HepG2 (cell line): Measurements from ENCODE around the gene TMEM164. TPM values are rescaled to one million over a fixed set of nuclear protein-coding genes. Genes with fewer than 3 reads are reported as not detected.

ENCODE experiments used
- ATAC-seq: fragments of 200-7000 bp; cut with Tn5 transposase; 3 replicates; pipeline ENCODE4 v1.9.1; 2020; ENCODE audit warnings: mild to moderate bottlenecking, moderate library complexity
- BruUV-seq: library from RNA; stranded (reverse); fragments of 400-500 nt; replicated peaks from 2 replicates; lab custom pipeline; 2021; lab: Mats Ljungman, UMichigan
- CTCF ChIA-PET: fragments of 300-600 bp; formaldehyde crosslinking; extraction: SDS; loops from one replicate; lab custom pipeline; 2021; ENCODE audit warnings: low total read pairs, inconsistent platforms, low intra/inter-chr PET ratio; lab: Yijun Ruan, JAX
- POLR2A ChIA-PET: fragments of 350-600 bp; sonication (Branson Sonifier 250); formaldehyde crosslinking; loops from one replicate; lab custom pipeline; 2020; ENCODE audit warnings: antibody characterized with exemption, inconsistent platforms; lab: Yijun Ruan, JAX
- DNase-seq: peaks from one replicate; pipeline ENCODE4 v3.0.0-alpha.2; 2015; ENCODE audit warnings: low spot score
- FAIRE-seq: peaks from 3 replicates; lab custom pipeline; 2011; peaks lifted over from hg19 to GRCh38; lab: Jason Lieb, UNC
- H2AFZ ChIP-seq: one replicate; pipeline ENCODE4 v1.6.1; 2011; ENCODE audit warnings: low read length, inconsistent platforms
- H3K27ac ChIP-seq: fragments of 300-600 bp; 3 replicates; pipeline ENCODE4 v1.8.0; 2011; ENCODE audit warnings: mixed run types, mild to moderate bottlenecking, mixed read lengths, low read length, inconsistent platforms; ENCODE audit not compliant: insufficient read depth; ENCODE audit errors: extremely low read length
- H3K27me3 ChIP-seq, 2 experiments: fragments of 200-600 bp in 1 of 2; 2 replicates in 1 of 2; 3 replicates in 1 of 2; pipeline versions ENCODE4 v1.6.0 to v1.8.0; 2011; ENCODE audit warnings: low read length in 2 of 2, mild to moderate bottlenecking in 2 of 2, moderate library complexity in 2 of 2, inconsistent platforms in 1 of 2; ENCODE audit not compliant: insufficient read depth in 2 of 2, control insufficient read depth in 1 of 2
- H3K36me3 ChIP-seq, 2 experiments: fragments of 200-600 bp in 1 of 2; replicated peaks in 1 of 2; 2 replicates in 1 of 2; 3 replicates in 1 of 2; pipeline versions ENCODE4 v1.5.1 to v1.8.0; 2011; ENCODE audit warnings: low read length in 2 of 2, inconsistent platforms in 1 of 2; ENCODE audit not compliant: insufficient read depth in 2 of 2, control insufficient read depth in 1 of 2
- H3K4me1 ChIP-seq: 2 replicates; pipeline ENCODE4 v1.5.1; 2012; ENCODE audit warnings: low read length, inconsistent platforms; ENCODE audit not compliant: insufficient read depth
- H3K4me2 ChIP-seq: 2 replicates; pipeline ENCODE4 v1.6.0; 2011; ENCODE audit warnings: low read depth, low read length, inconsistent platforms
- H3K4me3 ChIP-seq, 3 experiments: fragments of 200-600 bp in 1 of 3; sonication (generic), shearing (Covaris generic) in 1 of 3; replicated peaks in 1 of 3; 2 replicates each; pipeline ENCODE4 v1.5.1; 2011 to 2016; ENCODE audit warnings: low read length in 3 of 3, inconsistent platforms in 2 of 3, low read depth in 2 of 3, mild to moderate bottlenecking in 2 of 3, control low read depth in 1 of 3, mixed read lengths in 1 of 3; ENCODE audit not compliant: insufficient read depth in 1 of 3
- H3K79me2 ChIP-seq: one replicate; pipeline ENCODE4 v1.6.1; 2011; ENCODE audit warnings: low read length, inconsistent platforms; ENCODE audit not compliant: insufficient read depth
- H3K9ac ChIP-seq: 2 replicates; pipeline ENCODE4 v1.6.0; 2011; ENCODE audit warnings: mild to moderate bottlenecking, low read depth, low read length, inconsistent platforms; ENCODE audit not compliant: insufficient read depth
- H3K9me3 ChIP-seq: 2 replicates; pipeline ENCODE4 v1.5.1; 2012; ENCODE audit warnings: mild to moderate bottlenecking, low read length
- H4K20me1 ChIP-seq: 2 replicates; pipeline ENCODE4 v1.6.0; 2011; ENCODE audit warnings: inconsistent platforms, mild to moderate bottlenecking, low read length, moderate library complexity; ENCODE audit not compliant: insufficient read depth
- CHD2 ChIP-seq: IDR thresholded peaks from 2 replicates; pipeline ENCODE4 v1.6.1; 2011; ENCODE audit warnings: low read depth, low read length, improper control_type of control experiment
- GABPA ChIP-seq, 2 experiments: IDR thresholded peaks; 2 replicates each; pipeline ENCODE4 v1.6.1; 2011 to 2016; ENCODE audit warnings: low read depth in 2 of 2, low read length in 1 of 2, missing biosample characterization in 1 of 2, missing genetic modification characterization in 1 of 2
- HMGA1 ChIP-seq: sonication (generic); formaldehyde crosslinking; conservative IDR thresholded peaks from 2 replicates; pipeline ENCODE4 v1.4.0; 2020; ENCODE audit warnings: missing genetic modification reagents
- MTA1 ChIP-seq: sonication (generic); formaldehyde crosslinking; IDR thresholded peaks from 2 replicates; pipeline ENCODE4 v1.4.0; 2020; ENCODE audit warnings: missing genetic modification reagents, mild to moderate bottlenecking, borderline replicate concordance
- NFYB ChIP-seq: sonication (generic); formaldehyde crosslinking; IDR thresholded peaks from 2 replicates; pipeline ENCODE4 v1.4.0; 2020; ENCODE audit warnings: missing genetic modification reagents
- PRMT3 ChIP-seq: sonication (generic); formaldehyde crosslinking; IDR thresholded peaks from 2 replicates; pipeline ENCODE4 v1.8.1; 2022; ENCODE audit warnings: low read depth, mild to moderate bottlenecking, moderate library complexity, missing genetic modification reagents, borderline replicate concordance
- REPIN1 ChIP-seq: sonication (generic); formaldehyde crosslinking; IDR thresholded peaks from 2 replicates; pipeline ENCODE4 v1.8.0; 2022; ENCODE audit warnings: missing genetic modification reagents, low read depth, mild to moderate bottlenecking, borderline replicate concordance
- REST ChIP-seq, 2 experiments: IDR thresholded peaks; 2 replicates each; pipeline ENCODE4 v1.6.1; 2011 to 2012; ENCODE audit warnings: low read length in 2 of 2, borderline replicate concordance in 1 of 2, low read depth in 1 of 2, mild to moderate bottlenecking in 1 of 2, moderate library complexity in 1 of 2
- TEAD2 ChIP-seq: sonication (generic); formaldehyde crosslinking; IDR thresholded peaks from 2 replicates; pipeline ENCODE4 v1.9.0; 2021; ENCODE audit warnings: missing genetic modification reagents
- TOPORS ChIP-seq: sonication (generic); formaldehyde crosslinking; IDR thresholded peaks from 2 replicates; pipeline ENCODE4 v1.8.0; 2023; ENCODE audit warnings: mild to moderate bottlenecking, missing genetic modification reagents
- ZBTB7A ChIP-seq: sonication (generic); formaldehyde crosslinking; IDR thresholded peaks from 2 replicates; pipeline ENCODE4 v1.8.0; 2022; ENCODE audit warnings: mild to moderate bottlenecking, missing genetic modification reagents
- ZFP36L2 ChIP-seq: sonication (generic); formaldehyde crosslinking; IDR thresholded peaks from 2 replicates; pipeline ENCODE4 v1.4.0; 2020; ENCODE audit warnings: missing genetic modification reagents
- ZNF121 ChIP-seq: sonication (generic); formaldehyde crosslinking; IDR thresholded peaks from 2 replicates; pipeline ENCODE4 v1.5.0; 2020; ENCODE audit warnings: mild to moderate bottlenecking, missing genetic modification reagents
- ZNF138 ChIP-seq: sonication (generic); formaldehyde crosslinking; IDR thresholded peaks from 2 replicates; pipeline ENCODE4 v1.5.0; 2020; ENCODE audit warnings: mild to moderate bottlenecking, low read depth, missing genetic modification reagents
- ZNF44 ChIP-seq: sonication (generic); formaldehyde crosslinking; IDR thresholded peaks from 2 replicates; pipeline ENCODE4 v1.5.1; 2020; ENCODE audit warnings: mild to moderate bottlenecking, missing genetic modification reagents
- ZNF713 ChIP-seq: sonication (generic); formaldehyde crosslinking; IDR thresholded peaks from 2 replicates; pipeline ENCODE4 v1.4.0; 2020; ENCODE audit warnings: mild to moderate bottlenecking, missing genetic modification reagents
- ZSCAN21 ChIP-seq: sonication (generic); formaldehyde crosslinking; IDR thresholded peaks from 2 replicates; pipeline ENCODE4 v1.8.0; 2022; ENCODE audit warnings: mild to moderate bottlenecking, missing genetic modification reagents, moderate library complexity, borderline replicate concordance
- WGBS: methylation state at CpG from one replicate; pipeline ENCODE4 v1.1.6; 2017; ENCODE audit warnings: low lambda C conversion rate; 5-methylcytosine and 5-hydroxymethylcytosine counted together
- in situ Hi-C: cut with HindIII; loops from 2 replicates; pipeline ENCODE4 v1.10.0; 2017; ENCODE audit warnings: low pct_unique_long_range_greater_than_20kb; ENCODE audit not compliant: extremely low pct_ligation_motif_present
- intact Hi-C: fragments of 100-400 bp; cut with micrococcal nuclease; formaldehyde crosslinking; loops from one replicate; pipeline ENCODE4 v1.10.0; 2022; ENCODE audit not compliant: unreplicated experiment
- polyA plus RNA-seq, 8 experiments: library from polyadenylated mRNA; depleted of rRNA in 3 of 8; stranded (reverse) in 7 of 8; unstranded in 1 of 8; fragments of >200 nt; fragmentation: Illumina TruSeq in 4 of 8; extraction: Trizol in 4 of 8; gene quantifications; 2 replicates each; pipeline versions ENCODE4 v1.2.1 to v1.2.3, GENCODE V29; 2011 to 2016; ENCODE audit warnings: low read depth in 4 of 8, missing spikeins in 1 of 8, mixed read lengths in 1 of 8; ENCODE audit not compliant: insufficient read depth in 1 of 8
- total RNA-seq, 5 experiments: library from RNA; depleted of rRNA; stranded (reverse); fragments of >200 nt; fragmentation: Illumina TruSeq; extraction: Trizol; gene quantifications; 2 replicates each; pipeline ENCODE4 v1.2.3, GENCODE V29; 2016; ENCODE audit warnings: low read depth in 1 of 5
- TF ChIP-seq, protein P1 (sequence below): conservative IDR thresholded peaks from 2 replicates; pipeline ENCODE4 v1.6.1; 2018; ENCODE audit warnings: missing genetic modification reagents

Gene TMEM164
- total and polyA plus RNA-seq, 2 of the 13 experiments (the other 11 are each of a cell fraction or from before 2014, with no cell fraction given), result 5.8 to 13.2 TPM

- TF ChIP-seq REPIN1 (CRISPR knock-in tag), result no peak
- no peak for TF ChIP-seq PRMT3 (CRISPR knock-in tag)
- no peak for TF ChIP-seq ZFP36L2 (CRISPR knock-in tag)
- no peak for TF ChIP-seq REST (IDR thresholded peaks at IDR 0.05; ENCODE audit: borderline replicate concordance in 1 of 2, low read depth in 1 of 2, low read length in 2 of 2)
- TF ChIP-seq CHD2, result no peak
- TF ChIP-seq TEAD2, result no peak
- TF ChIP-seq, all 625 proteins: peak for 0
Observed at GRCh38 chrX:110159235-110159634, 156.3 kb downstream of the TMEM164 start (continued).

- Histone ChIP-seq H3K4me3 (no peak overlapping the region), H3K4me2 (no peak overlapping the region), H4K20me1 (no peaks in the 10 kb centered on the region), H3K79me2 (no peaks in the 10 kb centered on the region), H3K27me3 (no peaks in the 10 kb centered on the region), H2AFZ (no peak overlapping the region), H3K9ac (no peak overlapping the region), H3K36me3 (no peaks in the 10 kb centered on the region), H3K4me1 (no peaks in the 10 kb centered on the region), H3K27ac (no peak overlapping the region), H3K9me3 (no peaks in the 10 kb centered on the region)
- no peak for FAIRE-seq
- TF ChIP-seq ZNF121 (no peak), GABPA (IDR thresholded peaks at IDR 0.05; ENCODE audit: low read depth, low read length) (no peak), GABPA (CRISPR knock-in tag; IDR thresholded peaks at IDR 0.05; ENCODE audit: low read depth) (no peak), ZBTB7A (no peak), TOPORS (CRISPR knock-in tag) (no peak), ZNF138 (CRISPR knock-in tag) (no peak), HMGA1 (CRISPR knock-in tag) (no peak), ZNF713 (CRISPR knock-in tag) (no peak), MTA1 (CRISPR knock-in tag) (no peak), NFYB (CRISPR knock-in tag) (no peak), ZNF44 (no peak), ZSCAN21 (CRISPR knock-in tag) (no peak)
- TF ChIP-seq, protein P1, sequence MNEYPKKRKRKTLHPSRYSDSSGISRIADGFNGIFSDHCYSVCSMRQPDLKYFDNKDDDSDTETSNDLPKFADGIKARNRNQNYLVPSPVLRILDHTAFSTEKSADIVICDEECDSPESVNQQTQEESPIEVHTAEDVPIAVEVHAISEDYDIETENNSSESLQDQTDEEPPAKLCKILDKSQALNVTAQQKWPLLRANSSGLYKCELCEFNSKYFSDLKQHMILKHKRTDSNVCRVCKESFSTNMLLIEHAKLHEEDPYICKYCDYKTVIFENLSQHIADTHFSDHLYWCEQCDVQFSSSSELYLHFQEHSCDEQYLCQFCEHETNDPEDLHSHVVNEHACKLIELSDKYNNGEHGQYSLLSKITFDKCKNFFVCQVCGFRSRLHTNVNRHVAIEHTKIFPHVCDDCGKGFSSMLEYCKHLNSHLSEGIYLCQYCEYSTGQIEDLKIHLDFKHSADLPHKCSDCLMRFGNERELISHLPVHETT, result no peak
- CTCF ChIA-PET, result interaction anchor here (1.4 kb wide), 1 partner anchor 252 kb away, joined by 4 read pairs; no protein-coding TSS in a partner anchor
- in situ Hi-C loops, result loop anchor here (5.0 to 25.0 kb wide), 2 partner anchors 242 to 677 kb away; no protein-coding TSS in a partner anchor
- DNase-seq, result no peak
- POLR2A ChIA-PET, result no interaction called here
- WGBS, result 43% methylated on average over 2 of the region's 2 CpGs
- ATAC-seq, result no peak
- BruUV-seq, result no TSS peak
- intact Hi-C loops, result loop anchor here (2.0 kb wide), 1 partner anchor 253 kb away; no protein-coding TSS in a partner anchor
Observed at GRCh38 chrX:110159865-110160264, 157.0 kb downstream of the TMEM164 start.
